ENCODE data around the gene CMC2.

Gene CMC2

DNA sequence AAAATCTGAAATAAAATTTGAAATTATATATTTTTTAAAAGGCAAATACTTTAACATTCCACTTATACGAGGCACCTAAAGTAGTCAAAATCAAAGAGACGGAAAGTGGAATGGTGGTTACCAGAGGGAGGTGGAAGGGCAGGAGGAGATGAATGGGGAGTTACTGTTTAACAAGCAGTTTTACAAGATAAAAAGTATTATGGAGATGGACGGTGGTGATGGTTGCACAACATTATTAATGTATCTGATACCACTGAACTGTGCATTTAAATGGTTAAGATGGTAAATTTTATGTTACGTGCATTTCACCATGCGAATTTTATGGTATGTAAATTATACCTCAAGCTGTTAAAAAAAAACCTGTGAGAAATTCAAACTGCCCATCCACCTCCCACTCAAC, 5.4 kb downstream of the CMC2 start:
- DNase-seq, result no peak

DNA sequence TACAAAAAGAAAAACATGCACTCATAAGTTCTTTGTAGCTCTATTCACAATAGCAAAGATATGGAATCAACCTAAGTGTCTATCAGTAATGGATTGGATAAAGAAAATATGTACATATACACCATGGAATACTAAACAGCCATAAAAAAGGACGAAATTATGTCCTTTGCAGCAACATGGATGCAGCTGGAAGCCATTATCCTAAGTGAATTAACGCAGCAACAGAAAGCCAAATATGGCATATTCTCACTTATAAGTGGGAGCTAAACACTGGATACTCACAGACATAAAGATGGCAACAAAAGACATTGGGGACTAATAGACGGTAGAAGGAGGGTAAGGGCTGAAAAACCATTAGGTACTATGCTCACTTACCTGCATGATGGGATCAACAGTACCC, 5.8 kb downstream of the CMC2 start:
- DNase-seq, result no peak

DNA sequence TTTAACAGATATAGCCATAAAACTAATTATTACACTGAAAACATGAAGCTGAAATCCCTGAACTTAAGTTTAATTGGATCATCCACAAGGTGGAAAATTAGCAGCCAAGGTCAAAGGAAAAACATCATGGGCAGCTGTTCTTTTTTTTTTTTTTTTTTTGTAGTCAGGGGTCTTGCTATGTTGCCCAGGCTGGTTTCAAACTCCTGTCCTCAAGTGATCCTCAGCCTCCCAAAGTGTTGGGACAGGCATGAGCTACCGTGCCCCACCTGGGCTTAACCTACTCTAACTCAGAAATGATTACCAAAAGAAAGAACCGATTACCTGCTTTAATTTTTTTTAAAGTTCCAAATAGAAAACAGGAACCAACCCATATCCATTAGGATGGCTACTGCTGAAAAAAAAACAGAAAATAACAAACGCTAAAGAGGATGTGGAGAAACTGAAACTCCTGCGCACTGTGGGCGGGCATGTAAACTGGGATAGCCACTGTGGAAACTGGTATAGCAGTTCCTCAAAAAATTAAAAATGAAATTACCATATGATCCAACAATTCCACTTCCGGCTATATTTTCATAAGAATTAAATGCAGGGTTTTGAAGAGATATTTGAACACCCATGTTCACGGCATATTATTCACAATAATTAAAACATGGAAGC, 8.6 kb downstream of the CMC2 start:
- DNase-seq, result no peak

DNA sequence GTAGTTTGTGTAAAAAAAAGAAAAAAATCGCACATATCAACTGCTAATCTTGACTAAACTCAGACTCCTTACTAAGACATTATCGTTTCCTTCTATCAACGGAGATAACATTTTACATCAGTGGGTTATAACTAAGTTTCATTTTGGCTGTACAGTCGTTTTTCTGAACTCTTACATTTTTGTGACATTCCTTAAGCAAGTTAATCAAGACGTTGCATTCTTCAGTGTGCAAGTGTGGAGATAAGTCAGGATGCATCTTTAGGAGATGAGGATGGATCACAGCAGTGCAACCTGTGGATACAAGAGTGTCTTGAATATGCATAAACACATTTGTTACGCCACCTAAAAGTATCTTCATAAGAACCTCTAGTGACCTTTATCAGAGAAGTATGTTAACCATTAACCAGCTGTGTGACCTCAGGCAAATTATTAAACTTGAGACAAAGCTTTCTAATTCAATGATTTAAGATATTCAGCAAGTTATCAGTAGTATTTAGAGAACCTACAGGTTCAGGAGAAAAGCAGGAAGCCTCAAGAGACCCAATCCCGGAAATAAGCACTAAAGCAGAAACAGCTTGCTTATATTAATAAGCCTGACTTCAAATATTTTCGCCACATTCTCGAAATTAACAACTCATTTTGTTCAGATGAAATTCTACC, 9.4 kb downstream of the CMC2 start:
- peak in 1 of 2 donors; percentile 22 for DNase-seq

DNA sequence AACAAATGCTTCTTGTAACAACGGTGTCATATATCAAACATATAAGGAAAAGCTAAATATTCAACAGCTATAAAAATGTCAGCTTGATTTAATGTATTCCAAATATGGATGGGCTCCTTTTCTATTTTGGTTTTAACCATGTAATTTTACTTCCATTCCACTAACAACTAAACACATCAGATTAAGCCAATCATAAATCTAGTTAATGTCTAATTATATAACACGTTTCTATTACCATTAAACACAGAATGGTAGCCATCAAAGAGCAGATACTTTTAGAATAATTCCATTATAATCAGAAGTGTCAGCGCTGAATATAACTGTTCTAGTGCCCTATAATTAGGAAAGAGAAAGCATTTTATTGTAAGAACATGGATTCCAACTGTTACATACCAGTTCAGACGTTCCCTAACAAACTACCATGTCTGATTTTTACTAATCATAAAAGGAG, 10.0 kb downstream of the CMC2 start:
- no peak for DNase-seq

DNA sequence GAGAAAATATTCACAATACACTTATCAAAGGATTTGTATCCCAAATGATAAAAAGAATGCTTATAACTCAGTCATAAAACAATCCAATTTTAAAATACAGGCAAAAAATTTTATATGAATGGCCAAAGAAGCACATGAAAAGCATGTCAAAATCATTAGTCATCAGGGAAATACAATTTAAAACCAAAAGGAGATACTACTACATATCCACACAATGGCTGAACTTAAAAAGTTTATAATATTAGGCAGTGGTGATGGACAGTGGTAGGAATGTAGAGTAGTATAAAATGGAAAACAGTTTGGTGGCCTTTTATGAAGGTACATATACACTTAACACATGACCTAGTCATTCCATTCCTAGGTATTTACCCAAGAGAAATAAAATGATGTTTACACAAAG, 12.2 kb downstream of the CMC2 start:
- no peak for DNase-seq

DNA sequence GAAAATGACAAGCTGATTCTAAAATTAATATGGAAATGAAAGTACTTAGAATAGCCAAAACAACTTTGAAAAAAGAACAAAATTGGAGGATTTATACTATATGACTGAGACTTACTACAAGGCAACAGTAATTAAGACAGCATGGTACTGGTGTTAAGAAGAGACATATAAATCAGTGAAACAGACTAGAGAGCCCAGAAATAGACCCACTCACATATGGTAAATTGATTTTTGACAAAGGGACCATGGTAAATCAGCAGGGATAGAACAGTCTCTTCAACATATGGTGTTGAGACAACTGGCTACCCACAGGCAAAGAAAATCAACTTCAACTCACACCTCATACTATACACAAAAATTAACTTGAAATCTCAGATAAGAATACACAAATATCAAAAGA, 12.9 kb downstream of the CMC2 start:
- DNase-seq, result no peak

DNA sequence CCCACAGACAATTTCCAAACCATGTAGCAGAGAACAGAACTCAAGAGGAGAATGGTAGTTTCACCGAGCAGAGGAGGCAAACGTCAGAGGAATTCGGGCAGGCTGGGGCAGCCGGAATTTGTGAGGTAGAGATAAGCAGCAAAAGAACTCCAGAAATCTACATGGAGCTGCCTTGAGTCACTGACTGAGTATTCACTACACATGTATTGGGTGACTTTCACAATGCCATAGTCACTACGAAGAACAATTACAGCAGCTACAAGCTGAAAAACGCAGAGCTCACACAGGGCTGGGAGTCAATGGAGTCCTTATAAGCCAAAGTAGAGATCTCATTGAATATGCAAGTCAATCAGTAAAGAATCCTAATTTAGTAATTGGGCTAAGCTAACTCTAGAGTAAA, 13.4 kb downstream of the CMC2 start:
- no peak for DNase-seq

DNA sequence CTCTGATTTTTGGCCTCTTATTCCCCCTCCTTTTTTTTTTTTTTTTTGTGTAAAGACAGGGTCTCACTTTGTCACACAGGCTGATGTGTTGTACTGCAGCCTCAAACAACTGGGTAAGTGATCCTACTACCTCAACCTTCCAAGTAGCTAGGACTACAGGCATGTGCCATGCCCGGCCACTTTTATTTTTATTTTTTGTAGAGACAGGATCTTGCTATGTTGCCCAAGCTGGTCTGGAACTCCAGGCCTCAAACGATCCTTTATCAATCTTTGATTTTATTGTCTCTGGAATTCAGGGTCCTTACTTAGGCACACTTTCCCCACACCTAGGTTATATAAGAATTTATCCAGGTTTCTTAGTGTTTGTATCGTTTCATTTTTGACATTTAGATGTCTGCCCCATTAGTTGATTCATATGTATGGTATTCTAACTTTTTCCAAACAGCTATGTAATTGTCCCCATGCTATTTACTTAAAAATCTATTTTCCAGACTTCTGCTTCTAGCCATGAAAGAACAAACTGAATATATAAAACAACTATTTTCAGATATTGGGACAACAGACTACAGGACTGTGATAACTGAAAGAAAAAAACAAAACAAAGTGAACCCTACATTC, 13.9 kb downstream of the CMC2 start:
- no peak for DNase-seq

DNA sequence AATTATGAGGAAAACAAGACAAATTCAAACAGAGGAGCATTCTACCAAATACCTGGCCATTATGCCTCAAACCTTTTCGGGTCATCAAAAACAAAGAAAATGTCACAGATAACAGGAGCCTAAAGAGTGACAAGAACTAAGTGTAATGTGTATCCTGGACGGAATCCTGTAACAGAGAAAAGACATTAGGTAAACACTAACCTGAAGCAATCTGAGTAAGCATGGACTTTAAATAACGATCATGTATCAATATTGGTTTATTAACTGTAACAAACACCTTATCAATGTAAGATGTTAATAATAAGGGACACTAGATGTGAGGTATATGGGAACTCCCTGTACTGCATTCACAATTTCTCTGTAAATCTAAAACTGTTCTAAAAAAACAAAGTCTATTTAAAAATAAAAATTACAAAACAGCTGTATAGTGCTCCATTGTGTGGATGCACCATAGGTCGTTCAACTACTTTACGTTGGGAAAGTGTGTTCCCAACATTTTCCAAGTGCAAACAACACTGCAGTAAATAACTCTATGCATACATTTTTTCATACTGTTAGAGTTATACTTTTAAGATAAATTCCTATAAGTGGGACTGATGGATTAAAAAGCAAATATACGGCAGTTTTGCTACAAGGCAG, 14.8 kb downstream of the CMC2 start:
- no peak for DNase-seq

DNA sequence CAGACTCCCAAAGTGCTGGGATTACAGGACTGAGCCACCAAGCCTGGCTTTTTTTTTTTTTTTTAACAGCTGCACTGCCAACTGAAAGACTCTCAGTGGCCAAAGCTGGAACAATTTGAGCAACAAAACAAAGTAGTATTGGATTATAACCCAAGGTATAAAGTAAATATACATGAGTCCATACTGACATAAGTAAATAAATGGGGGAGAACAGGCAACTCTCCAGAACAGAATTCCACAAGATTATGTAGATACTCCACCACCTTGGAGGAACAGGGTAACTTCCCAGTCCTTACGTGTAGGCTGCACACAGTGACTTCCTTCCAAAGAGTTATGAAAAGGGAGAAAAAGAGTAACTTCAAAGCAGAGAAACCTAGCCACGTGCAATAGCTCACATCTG, 15.7 kb downstream of the CMC2 start:
- no peak for DNase-seq

DNA sequence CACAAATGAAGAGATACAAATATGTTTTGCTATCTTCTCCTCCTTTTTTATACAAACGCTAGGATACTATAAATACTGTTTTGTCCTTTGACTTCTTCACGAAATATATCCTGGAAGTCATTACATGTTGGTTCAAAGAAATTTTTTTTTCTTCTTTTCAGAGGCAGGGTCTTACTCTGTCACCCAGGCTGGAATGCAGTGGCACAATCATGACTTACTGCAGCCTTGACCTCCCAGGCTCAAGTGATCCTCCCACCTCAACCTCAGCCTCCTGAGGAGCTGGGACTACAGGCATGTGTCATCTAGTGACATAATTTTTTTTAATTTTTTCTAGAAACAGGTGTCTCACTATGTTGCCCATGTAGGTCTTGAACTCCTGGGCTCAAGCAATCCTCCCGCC, 16.1 kb downstream of the CMC2 start:
- no peak for DNase-seq

DNA sequence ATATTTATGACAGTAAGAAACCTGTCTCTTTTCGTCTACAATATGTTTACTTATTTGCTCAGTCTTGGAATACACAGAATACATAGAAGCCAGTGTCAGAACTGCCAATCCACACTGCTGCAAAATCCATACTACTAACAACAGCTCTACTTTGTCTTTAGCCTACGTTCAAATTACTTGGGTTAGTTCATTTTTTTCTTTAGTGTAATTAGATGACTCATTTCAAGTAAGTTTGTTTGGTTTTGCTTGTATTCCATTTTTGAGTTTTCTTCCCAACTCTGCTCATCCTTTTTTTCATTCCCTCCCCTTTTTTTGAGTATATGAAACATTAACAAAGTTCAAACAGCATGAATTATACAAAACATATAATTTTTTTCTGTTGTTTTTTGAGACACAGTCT, 16.9 kb downstream of the CMC2 start:
- no peak for DNase-seq

DNA sequence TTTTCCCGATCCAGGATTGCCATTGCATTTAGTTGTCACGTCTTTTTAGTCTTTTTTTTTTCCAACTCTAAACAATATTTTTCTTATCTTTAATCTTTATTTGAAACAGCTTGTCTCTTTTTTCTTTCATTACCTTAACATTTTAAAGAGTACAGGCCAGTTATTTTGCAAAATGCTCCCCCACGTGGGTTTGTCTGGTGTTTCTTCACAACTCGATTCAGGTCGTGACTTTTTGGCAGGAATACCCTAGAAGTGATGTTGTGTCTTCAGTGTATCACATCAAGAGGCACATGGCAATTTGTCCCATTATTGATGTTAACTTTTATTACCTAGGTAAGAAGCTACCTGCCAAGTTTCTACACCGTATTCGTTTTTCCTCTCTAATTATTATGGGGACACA, 17.9 kb downstream of the CMC2 start:
- DNase-seq, result no peak

DNA sequence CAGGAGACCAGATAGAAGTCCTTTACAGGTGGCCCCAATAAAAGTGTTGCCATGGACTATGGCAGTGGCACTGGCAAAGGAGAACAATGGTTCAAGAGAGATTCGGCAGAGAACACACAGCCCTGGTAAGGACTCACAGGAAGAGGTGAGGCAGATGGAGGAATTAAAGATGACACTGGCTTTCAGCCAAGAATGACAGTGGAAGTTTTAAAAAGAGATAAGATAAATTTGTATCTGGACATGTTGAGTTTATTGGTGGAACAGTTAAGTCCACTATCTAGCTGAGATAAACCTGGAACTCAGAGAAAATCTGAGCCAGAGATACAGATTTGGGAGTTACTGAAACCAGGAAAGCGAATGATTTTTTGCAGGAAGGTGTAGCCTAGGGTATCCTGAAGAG, 20.1 kb downstream of the CMC2 start:
- DNase-seq, result no peak

DNA sequence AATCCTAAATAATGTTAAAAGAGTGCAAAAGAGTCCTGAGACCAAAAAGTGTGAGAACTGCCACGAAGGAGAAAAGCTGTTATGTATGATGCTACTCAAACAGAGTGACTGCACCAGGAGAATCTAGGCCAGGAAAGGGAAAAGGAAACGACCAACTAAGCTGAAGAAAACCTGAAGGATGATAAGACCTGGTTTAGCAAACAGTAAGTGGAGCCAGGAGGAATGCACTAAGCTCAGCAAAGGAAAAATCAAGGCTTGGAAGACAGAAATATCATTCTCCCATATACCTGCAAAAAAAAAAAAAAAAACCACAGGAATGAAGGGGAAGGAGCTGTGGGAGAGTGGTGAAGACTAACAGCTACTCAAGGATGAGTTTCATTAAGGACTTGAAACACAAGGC, 21.1 kb downstream of the CMC2 start:
- DNase-seq, result no peak

DNA sequence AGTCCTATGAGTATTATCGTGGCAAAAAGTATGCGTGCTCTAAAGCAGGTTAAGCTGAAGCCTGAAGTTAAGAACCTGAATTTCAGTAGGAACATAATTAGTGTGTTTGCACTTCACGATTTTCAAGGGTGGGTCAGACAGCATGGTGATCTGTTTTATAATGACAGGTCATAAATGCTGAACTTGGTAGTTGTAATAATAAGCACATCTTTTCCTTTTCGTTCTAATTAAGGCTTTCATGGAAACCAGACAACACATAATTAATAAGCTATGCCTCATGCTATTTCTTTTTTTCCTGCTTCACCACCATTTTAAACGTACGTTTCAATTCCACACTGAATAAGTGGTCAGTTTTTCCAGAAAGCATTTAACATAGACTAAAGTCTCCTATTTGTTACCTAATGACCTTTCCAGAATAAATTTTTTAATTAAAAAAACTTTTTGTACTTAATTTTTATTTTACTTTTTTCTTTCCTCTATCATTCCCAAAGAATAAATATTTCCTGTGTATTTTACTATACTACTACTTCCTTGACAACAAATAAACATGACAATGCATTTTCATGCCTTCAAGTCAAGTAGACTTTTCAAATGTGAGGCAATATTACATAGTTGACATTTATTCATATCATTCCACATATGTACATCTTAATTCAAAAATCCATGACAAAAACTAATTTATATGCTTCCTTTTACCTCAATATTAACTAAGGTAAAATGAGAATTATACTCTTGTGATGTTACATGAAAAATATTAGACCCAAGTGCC, 22.4 kb downstream of the CMC2 start:
- DNase-seq, result no peak

DNA sequence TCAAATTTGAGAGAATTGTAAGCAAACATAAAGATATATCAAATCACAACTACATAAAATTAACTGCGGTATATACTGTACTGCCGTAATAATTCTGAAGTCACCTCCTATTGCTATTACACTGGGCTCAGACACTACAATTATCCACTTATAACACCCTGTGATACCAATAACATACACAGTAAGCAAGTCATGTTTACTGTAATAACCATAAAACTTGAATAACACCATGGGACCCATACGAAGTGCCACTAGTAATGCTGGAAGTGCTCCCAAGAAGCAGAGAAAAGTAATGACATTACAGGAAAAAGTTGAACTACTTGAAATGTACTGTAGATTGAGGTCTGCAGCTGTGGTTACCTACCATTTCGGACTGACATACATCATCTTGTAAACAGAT, 24.0 kb downstream of the CMC2 start:
- DNase-seq, result no peak

DNA sequence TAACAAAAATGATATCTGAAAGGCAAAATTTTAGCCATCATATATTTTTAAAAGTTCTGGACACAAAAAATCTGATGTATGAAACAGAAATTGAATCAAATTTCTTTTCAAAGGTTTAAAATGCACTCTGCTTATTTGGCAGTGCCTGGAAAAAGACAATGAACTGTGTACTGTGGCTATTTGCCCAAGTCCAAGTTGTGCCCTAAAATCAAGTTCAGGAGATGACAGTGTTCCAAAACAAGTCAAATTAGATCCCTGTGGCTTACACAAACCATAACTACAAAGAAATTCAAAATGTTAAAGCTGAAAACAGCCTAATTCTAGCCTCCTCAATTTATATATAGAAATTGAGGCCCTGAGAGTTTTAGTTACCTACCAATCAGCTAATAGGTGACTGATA, 25.6 kb downstream of the CMC2 start:
- no peak for DNase-seq

DNA sequence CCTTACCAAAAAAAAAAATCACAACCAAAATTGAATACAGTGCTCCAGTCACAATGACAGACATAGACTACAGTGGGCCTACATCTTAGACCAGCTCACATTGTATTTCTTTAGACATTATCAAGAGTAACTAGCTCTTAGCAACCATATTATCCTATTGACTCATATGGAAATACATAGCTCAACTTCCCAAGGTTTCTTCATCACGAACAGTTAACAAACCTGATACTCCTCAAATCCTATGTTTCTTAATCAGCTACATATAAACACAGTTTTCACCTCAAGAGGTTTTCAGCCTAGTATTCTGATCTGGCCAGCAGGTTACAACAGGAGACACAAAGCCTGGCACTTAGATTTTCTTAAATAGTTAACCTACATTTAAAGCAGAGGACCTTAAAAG, 29.7 kb downstream of the CMC2 start:
- no peak for DNase-seq

DNA sequence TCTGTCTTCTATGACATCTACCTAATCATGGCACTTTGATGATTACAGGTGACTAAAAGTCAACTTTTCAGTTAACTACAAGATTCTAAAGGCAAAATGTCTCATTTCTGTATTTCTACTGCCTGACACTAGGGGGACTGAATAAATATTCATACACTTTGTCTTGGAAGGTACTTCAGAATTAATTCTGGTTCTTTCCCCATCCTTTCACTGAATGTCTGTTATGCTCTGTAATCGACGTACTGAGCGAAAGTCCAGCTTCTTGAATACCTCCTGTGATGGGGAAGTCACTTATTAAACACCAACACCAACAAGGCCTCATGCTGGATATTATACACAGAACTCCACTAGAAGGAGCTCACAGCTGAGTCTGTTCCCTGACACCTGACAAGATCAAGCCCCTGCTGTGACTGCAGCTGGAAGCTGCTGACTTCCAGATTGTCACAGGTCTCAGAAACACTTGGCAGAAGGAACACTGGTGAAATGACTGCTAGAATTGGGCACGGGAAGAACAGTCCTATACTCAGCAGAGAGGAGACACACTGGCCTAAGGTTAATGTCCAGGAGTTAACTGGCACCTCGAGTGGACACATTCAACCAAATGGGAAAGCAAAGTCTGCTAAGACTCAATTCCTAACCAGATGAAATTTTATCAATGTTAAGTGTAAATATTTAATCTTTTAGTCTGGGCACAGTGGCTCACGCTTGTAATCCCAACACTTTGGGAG, 31.9 kb downstream of the CMC2 start:
- DNase-seq, result no peak

DNA sequence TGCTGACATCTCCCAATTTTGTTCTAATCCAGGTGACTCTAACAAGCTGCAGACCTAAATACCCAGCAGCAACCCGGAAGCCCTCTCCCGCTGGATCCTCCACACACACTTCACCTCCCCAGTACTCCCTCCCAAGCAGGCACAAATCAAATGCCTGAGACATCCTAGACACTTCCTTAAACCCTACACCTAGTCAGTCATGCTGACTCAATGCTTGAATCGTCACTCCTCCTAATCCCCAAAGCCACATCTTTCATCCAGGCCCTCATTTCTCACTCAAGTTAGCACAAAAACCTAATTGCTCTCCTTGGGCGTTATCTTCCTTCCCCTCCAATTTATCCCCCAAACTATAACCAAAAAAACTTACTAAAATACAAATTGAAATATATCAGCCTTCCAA, 32.7 kb downstream of the CMC2 start:
- no peak for DNase-seq

DNA sequence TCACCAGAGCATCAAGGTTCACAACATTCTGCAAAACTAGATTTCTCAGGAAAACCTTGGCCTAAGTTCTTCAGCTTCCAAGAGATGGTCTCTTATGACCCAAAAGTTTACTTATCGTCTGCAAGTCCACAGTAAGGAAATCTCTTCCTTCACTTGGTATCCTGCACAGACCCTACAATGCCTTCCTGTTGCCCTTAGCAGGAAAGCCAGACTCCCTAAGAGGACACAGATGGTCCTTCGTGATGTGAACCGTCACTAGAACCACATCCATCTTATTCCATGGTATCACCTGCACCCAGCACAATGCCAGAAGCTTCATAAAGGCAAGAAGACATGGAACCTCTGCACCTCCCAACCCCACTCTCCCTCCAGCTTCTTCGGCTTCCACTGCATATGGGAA, 34.1 kb downstream of the CMC2 start:
- no peak for DNase-seq

Measured in CD4-positive, alpha-beta T cell treated with Interleukin-1 beta for 1 hour (primary cell).